CD14-positive monocyte (primary cell): Measurements from ENCODE around the gene KAZN. TPM values are rescaled to one million over a fixed set of nuclear protein-coding genes. Genes with fewer than 3 reads are reported as not detected.

Experiments used
- DNase-seq, 3 donors: peaks; one replicate each; pipeline ENCODE4 v3.0.0-alpha.2; 2011 to 2022
- H2AFZ ChIP-seq: 2 replicates; pipeline ENCODE4 v1.6.0; 2012; ENCODE audit warnings: mild to moderate bottlenecking, low read depth, low read length, inconsistent platforms; ENCODE audit not compliant: insufficient read depth, poor library complexity, severe bottlenecking
- H3K27ac ChIP-seq, 2 donors: 1 replicate in 1 of 2; 2 replicates in 1 of 2; pipeline ENCODE4 v1.5.1; 2012 to 2013; ENCODE audit warnings: low read length in 2 of 2, control low read depth in 1 of 2, inconsistent platforms in 1 of 2, low read depth in 1 of 2, mild to moderate bottlenecking in 1 of 2
- H3K27me3 ChIP-seq, 2 donors: one replicate each; pipeline versions ENCODE4 v1.6.0 to v1.6.1; 2011 to 2013; ENCODE audit warnings: low read length in 2 of 2; ENCODE audit not compliant: control insufficient read depth in 2 of 2, insufficient read depth in 2 of 2
- H3K36me3 ChIP-seq, 2 donors: replicated peaks in 1 of 2; 1 replicate in 1 of 2; 2 replicates in 1 of 2; pipeline versions ENCODE4 v1.5.1 to v1.6.1; 2012 to 2013; ENCODE audit warnings: low read length in 2 of 2, control low read depth in 1 of 2, inconsistent platforms in 1 of 2, mild to moderate bottlenecking in 1 of 2; ENCODE audit not compliant: insufficient read depth in 2 of 2, control insufficient read depth in 1 of 2
- H3K4me1 ChIP-seq, 2 donors: 1 replicate in 1 of 2; 2 replicates in 1 of 2; pipeline versions ENCODE4 v1.5.1 to v1.6.1; 2012 to 2013; ENCODE audit warnings: low read length in 2 of 2, control low read depth in 1 of 2, inconsistent platforms in 1 of 2, mild to moderate bottlenecking in 1 of 2, moderate library complexity in 1 of 2; ENCODE audit not compliant: insufficient read depth in 2 of 2, control insufficient read depth in 1 of 2
- H3K4me2 ChIP-seq: replicated peaks from 2 replicates; pipeline ENCODE3; 2012; ENCODE audit warnings: low read length, moderate library complexity, mild to moderate bottlenecking; ENCODE audit not compliant: poor library complexity, severe bottlenecking; ENCODE audit errors: extremely low read depth
- H3K4me3 ChIP-seq, 3 experiments: fragments of 200-600 bp in 1 of 3; sonication (generic) in 1 of 3; replicated peaks in 1 of 3; 1 replicate in 2 of 3; 2 replicates in 1 of 3; pipeline ENCODE4 v1.5.1; 2011 to 2013; ENCODE audit warnings: low read length in 3 of 3, mild to moderate bottlenecking in 3 of 3, control low read depth in 2 of 3, low read depth in 2 of 3, inconsistent platforms in 1 of 3, moderate library complexity in 1 of 3
- H3K79me2 ChIP-seq: 2 replicates; pipeline ENCODE4 v1.6.0; 2012; ENCODE audit warnings: mild to moderate bottlenecking, control low read depth, inconsistent platforms, low read length, moderate library complexity; ENCODE audit not compliant: insufficient read depth
- H3K9ac ChIP-seq: 2 replicates; pipeline ENCODE4 v1.6.0; 2017; ENCODE audit warnings: low read length, mild to moderate bottlenecking; ENCODE audit not compliant: insufficient read depth, poor library complexity, severe bottlenecking
- H3K9me3 ChIP-seq, 2 donors: replicated peaks in 1 of 2; 1 replicate in 1 of 2; 2 replicates in 1 of 2; pipeline versions ENCODE4 v1.5.1 to v1.6.1; 2012 to 2013; ENCODE audit warnings: low read length in 2 of 2, control low read depth in 1 of 2; ENCODE audit not compliant: control insufficient read depth in 1 of 2, insufficient read depth in 1 of 2
- H4K20me1 ChIP-seq: 2 replicates; pipeline ENCODE4 v1.6.0; 2012; ENCODE audit warnings: mild to moderate bottlenecking, low read length, control low read depth, moderate library complexity; ENCODE audit not compliant: insufficient read depth
- H3K27ac Mint-ChIP-seq, 7 donors: one replicate each; pipeline ENCODE4 v1.8.0; 2020; ENCODE audit warnings: mild to moderate bottlenecking in 7 of 7, mixed read lengths in 7 of 7, moderate library complexity in 6 of 7, inconsistent platforms in 2 of 7
- H3K27me3 Mint-ChIP-seq, 3 donors: one replicate each; pipeline ENCODE4 v1.8.0; 2021 to 2022; ENCODE audit warnings: low read depth in 3 of 3, mild to moderate bottlenecking in 3 of 3, mixed read lengths in 3 of 3, moderate library complexity in 3 of 3, inconsistent platforms in 1 of 3
- H3K36me3 Mint-ChIP-seq, 2 donors: one replicate each; pipeline ENCODE4 v1.8.0; 2020; ENCODE audit warnings: mixed read lengths in 2 of 2, inconsistent platforms in 1 of 2, mild to moderate bottlenecking in 1 of 2
- H3K4me1 Mint-ChIP-seq: one replicate; pipeline ENCODE4 v1.8.0; 2020; ENCODE audit warnings: mild to moderate bottlenecking, mixed read lengths
- H3K4me3 Mint-ChIP-seq, 2 donors: one replicate each; pipeline ENCODE4 v1.8.0; 2020; ENCODE audit warnings: mild to moderate bottlenecking in 2 of 2, mixed read lengths in 2 of 2, moderate library complexity in 1 of 2
- H3K9me3 Mint-ChIP-seq, 7 donors: one replicate each; pipeline ENCODE4 v1.8.0; 2020 to 2022; ENCODE audit warnings: mixed read lengths in 7 of 7, mild to moderate bottlenecking in 6 of 7, moderate library complexity in 6 of 7, inconsistent platforms in 2 of 7
- WGBS: methylation state at CpG from one replicate; pipeline ENCODE4 v1.1.5; 2013; ENCODE audit warnings: missing lambda C conversion rate; ENCODE audit not compliant: insufficient coverage; 5-methylcytosine and 5-hydroxymethylcytosine counted together
- intact Hi-C, 2 donors: fragments of 100-400 bp; cut with micrococcal nuclease; formaldehyde crosslinking; loops; one replicate each; pipeline versions ENCODE4 v1.15.0 to v1.15.1; 2023
- polyA plus RNA-seq, 3 donors: library from polyadenylated mRNA; depleted of rRNA in 1 of 3; unstranded in 2 of 3; stranded (reverse) in 1 of 3; fragments of 300-500 nt in 2 of 3; fragments of >200 nt in 1 of 3; fragmentation: Illumina TruSeq in 2 of 3; gene quantifications; 1 replicate in 2 of 3; 2 replicates in 1 of 3; pipeline ENCODE4 v1.2.3, GENCODE V29; 2012 to 2021
- TF ChIP-seq, protein P1 (sequence below): fragments of 200-600 bp; IDR thresholded peaks from one replicate; pipeline ENCODE4 v1.8.0; 2022; ENCODE audit warnings: antibody characterized with exemption, mild to moderate bottlenecking

KAZN gene
- polyA plus RNA-seq, 3 donors = not detected

- DNase-seq = peak; percentile 37 to 62 (median 57)
- intact Hi-C loops = loop anchor here (2.0 to 5.0 kb wide), 2 partner anchors 118 to 119 kb away; no protein-coding TSS in a partner anchor
- TF ChIP-seq, protein P1, sequence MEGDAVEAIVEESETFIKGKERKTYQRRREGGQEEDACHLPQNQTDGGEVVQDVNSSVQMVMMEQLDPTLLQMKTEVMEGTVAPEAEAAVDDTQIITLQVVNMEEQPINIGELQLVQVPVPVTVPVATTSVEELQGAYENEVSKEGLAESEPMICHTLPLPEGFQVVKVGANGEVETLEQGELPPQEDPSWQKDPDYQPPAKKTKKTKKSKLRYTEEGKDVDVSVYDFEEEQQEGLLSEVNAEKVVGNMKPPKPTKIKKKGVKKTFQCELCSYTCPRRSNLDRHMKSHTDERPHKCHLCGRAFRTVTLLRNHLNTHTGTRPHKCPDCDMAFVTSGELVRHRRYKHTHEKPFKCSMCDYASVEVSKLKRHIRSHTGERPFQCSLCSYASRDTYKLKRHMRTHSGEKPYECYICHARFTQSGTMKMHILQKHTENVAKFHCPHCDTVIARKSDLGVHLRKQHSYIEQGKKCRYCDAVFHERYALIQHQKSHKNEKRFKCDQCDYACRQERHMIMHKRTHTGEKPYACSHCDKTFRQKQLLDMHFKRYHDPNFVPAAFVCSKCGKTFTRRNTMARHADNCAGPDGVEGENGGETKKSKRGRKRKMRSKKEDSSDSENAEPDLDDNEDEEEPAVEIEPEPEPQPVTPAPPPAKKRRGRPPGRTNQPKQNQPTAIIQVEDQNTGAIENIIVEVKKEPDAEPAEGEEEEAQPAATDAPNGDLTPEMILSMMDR = peak; percentile 71
Observed at GRCh38 chr1:15153842-15154479, 555.5 kb downstream of the KAZN start.

GRCh38 chr1:15154480-15155036, 556.1 kb downstream of the KAZN start:
- H3K9me3 ChIP-seq = no peaks in the 10 kb centered on the region
- Mint-ChIP-seq H3K9me3 (peaks cover 0 to 6% (median 3%) of the 10 kb centered on the region in 7 donors), H3K36me3 (peaks cover 3 to 9% of the 10 kb centered on the region in 2 donors), H3K27ac (peak overlapping the region in 1 of 7 donors; percentile 60), H3K27me3 (peaks cover 44 to 58% (median 47%) of the 10 kb centered on the region in 3 donors), H3K4me3 (peak overlapping the region; percentile 71 to 92), H3K4me1 (peaks cover 45% of the 10 kb centered on the region)
- DNase-seq = no peak
- 6% methylated on average over 37 of the region's 37 CpGs for WGBS
- no peaks in the 10 kb centered on the region for H4K20me1 ChIP-seq
- TF ChIP-seq, protein P1 = no peak
- peak overlapping the region; percentile 75 for H2AFZ ChIP-seq
- H3K4me1 ChIP-seq = peaks cover 42 to 45% of the 10 kb centered on the region in 2 donors
- H3K4me3 ChIP-seq = peak overlapping the region; percentile 0 to 74 (median 13)
- H3K27me3 ChIP-seq = peaks cover 15 to 16% of the 10 kb centered on the region in 2 donors
- no peaks in the 10 kb centered on the region for H3K36me3 ChIP-seq
- H3K79me2 ChIP-seq = no peaks in the 10 kb centered on the region
- H3K27ac ChIP-seq = no peak overlapping the region
- peak overlapping the region; percentile 79 for H3K4me2 ChIP-seq
- intact Hi-C loops = loop anchor here in 1 of 2 donors (5.0 kb wide), 1 partner anchor 118 kb away; no protein-coding TSS in a partner anchor
- peak overlapping the region; percentile 62 for H3K9ac ChIP-seq

More at GRCh38 chr1:15153842-15154479, 555.5 kb downstream of the KAZN start:
- Histone ChIP-seq H3K27me3 (peaks cover 15 to 16% of the 10 kb centered on the region in 2 donors), H2AFZ (peak overlapping the region; percentile 75), H3K9me3 (no peaks in the 10 kb centered on the region), H3K36me3 (no peaks in the 10 kb centered on the region), H3K79me2 (no peaks in the 10 kb centered on the region), H3K27ac (no peak overlapping the region), H3K4me1 (peaks cover 39 to 41% of the 10 kb centered on the region in 2 donors), H3K9ac (peak overlapping the region; percentile 62), H3K4me3 (peak overlapping the region; percentile 13 to 74 (median 17)), H3K4me2 (peak overlapping the region; percentile 79), H4K20me1 (no peaks in the 10 kb centered on the region)
- peaks cover 48 to 60% (median 50%) of the 10 kb centered on the region in 3 donors for H3K27me3 Mint-ChIP-seq
- peaks cover 3 to 9% of the 10 kb centered on the region in 2 donors for H3K36me3 Mint-ChIP-seq
- 1% methylated on average over 74 of the region's 74 CpGs for WGBS
- H3K4me1 Mint-ChIP-seq = peaks cover 41% of the 10 kb centered on the region
- H3K4me3 Mint-ChIP-seq = peak overlapping the region; percentile 71 to 92
- H3K9me3 Mint-ChIP-seq = peaks cover 0 to 6% (median 3%) of the 10 kb centered on the region in 7 donors
- peak overlapping the region in 1 of 7 donors; percentile 1 for H3K27ac Mint-ChIP-seq
